ENCODE results near the gene CCNJL. TPM values are rescaled to one million over a fixed set of nuclear protein-coding genes. Genes with fewer than 3 reads are reported as not detected.

Gene CCNJL
- total and polyA plus RNA-seq, 2 of the 8 experiments (the other 6 are each of a cell fraction or from before 2014, with no cell fraction given) = 34.6 to 44.7 TPM

- no peak for TF ChIP-seq CHD7 (IDR thresholded peaks at IDR 0.05; ENCODE audit: insufficient replicate concordance, low read length)
- no peak for TF ChIP-seq JUN (IDR thresholded peaks at IDR 0.05; ENCODE audit: low read depth, low read length)
- TF ChIP-seq POU5F1 (IDR thresholded peaks at IDR 0.05; ENCODE audit: low read depth, low read length) = no peak
- no peak for TF ChIP-seq CBX5 (IDR thresholded peaks at IDR 0.05; ENCODE audit: low read depth, low read length)
- TF ChIP-seq TBP (IDR thresholded peaks at IDR 0.05; ENCODE audit: low read depth, low read length) = no peak
- no peak for TF ChIP-seq SP1 (IDR thresholded peaks at IDR 0.05; ENCODE audit: low read depth, low read length)
- TF ChIP-seq ZNF274 (IDR thresholded peaks at IDR 0.05; ENCODE audit: borderline replicate concordance, extremely low read depth, low read length) = no peak
- no peak for TF ChIP-seq SIRT6 (IDR thresholded peaks at IDR 0.05; ENCODE audit: low read length)
- no peak for TF ChIP-seq PHF8 (conservative IDR thresholded peaks at IDR 0.05; ENCODE audit: low read depth, low read length)
- no peak for TF ChIP-seq ATF2 (IDR thresholded peaks at IDR 0.05; ENCODE audit: low read length)
These were observed 21.4 kb upstream of the CCNJL start (continued) for GRCh38 chr5:160333721-160334120.

All from H1 (cell line).